GM19193 (cell line): ENCODE results near the gene MFAP5.

ENCODE experiments used
- POLR2A ChIP-seq: IDR thresholded peaks from 4 replicates; pipeline ENCODE4 v1.6.1; 2011; ENCODE audit not compliant: insufficient read depth, insufficient read length; ENCODE audit errors: extremely low read depth

MFAP5 gene

DNA sequence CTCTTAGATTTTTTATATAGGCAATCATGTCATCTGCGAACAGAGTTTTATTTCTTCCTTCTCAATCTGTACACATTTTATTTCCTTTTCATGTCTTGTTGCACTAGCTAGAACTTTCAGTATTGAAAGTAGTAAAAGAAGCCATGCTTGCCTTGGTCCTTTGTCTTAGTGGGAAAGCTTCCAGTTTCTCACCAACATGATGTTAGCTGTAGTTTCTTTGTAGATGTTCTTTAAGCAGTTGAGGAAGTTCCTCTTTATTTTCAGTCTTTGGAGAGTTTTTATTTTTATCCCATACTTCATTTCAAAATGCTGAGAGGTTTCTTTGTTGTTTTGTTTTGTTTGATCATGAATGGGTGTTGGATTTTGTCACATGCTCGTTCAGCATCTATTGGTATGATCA, 22.4 kb upstream of the MFAP5 start:
- no peak for TF ChIP-seq POLR2A

DNA sequence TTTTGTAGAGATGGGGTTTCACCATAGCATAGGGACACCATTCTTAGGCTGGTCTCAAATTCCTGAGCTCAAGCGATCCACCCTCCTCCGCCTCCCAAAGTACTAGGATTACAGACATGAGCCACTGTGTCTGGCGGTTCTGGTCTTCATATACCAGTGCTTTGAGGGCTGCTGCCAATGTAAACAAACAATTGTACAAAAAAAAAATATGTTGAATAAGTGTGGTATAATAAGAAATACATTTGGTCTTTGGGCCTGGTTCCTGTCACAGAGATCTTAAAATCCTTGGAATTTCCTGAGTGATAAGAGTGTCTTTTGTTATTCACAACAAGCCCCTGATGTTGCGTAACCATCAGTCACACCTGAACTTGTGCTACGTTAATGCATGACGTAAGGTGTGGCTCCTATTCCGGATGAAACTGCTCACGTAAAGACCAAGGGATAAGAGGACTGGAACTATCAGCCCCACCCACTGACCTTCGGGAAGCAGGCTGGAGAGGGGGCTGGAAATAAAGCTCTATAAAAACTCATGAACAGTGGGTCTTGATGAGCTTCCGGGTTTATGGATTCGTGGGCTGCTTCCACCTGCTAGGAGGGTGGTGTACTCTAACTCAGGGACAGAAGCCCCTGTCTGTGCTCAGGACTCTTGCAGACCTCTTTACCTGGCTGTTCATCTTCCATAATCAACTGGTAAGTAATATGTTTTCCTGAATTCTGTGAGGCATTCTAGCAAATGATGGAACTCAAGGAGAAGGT, 18.7 kb upstream of the MFAP5 start:
- no peak for TF ChIP-seq POLR2A

- TF ChIP-seq POLR2A, result no peak
Observed at GRCh38 chr12:8680533-8680932, 17.9 kb upstream of the MFAP5 start.

DNA sequence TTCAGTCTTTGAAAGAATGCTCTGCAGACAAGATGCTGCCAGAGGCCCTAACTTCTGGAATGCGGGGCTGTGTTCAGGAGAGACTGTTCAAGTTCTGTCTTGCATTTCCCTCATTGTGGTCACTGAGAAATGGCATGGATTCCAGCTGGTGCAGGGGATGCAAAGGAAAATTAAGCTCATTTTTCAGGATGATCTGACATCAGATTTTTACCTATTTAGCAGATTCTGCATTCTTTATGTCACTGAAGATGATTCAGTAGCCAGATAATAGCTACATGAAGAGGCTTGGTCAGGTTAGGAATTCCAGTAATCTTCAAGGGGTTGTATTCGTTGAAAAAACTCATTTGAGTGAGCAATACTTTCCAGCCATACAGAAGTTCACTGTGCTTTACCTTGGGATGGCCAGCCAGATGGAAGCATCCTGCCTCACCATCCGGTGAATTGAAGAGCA, 16.1 kb upstream of the MFAP5 start:
- TF ChIP-seq POLR2A, result no peak

GRCh38 chr12:8677362-8677761, 14.7 kb upstream of the MFAP5 start:
- TF ChIP-seq POLR2A, result no peak

- no peak for TF ChIP-seq POLR2A
Observed at GRCh38 chr12:8676651-8677050, 14.0 kb upstream of the MFAP5 start.

DNA sequence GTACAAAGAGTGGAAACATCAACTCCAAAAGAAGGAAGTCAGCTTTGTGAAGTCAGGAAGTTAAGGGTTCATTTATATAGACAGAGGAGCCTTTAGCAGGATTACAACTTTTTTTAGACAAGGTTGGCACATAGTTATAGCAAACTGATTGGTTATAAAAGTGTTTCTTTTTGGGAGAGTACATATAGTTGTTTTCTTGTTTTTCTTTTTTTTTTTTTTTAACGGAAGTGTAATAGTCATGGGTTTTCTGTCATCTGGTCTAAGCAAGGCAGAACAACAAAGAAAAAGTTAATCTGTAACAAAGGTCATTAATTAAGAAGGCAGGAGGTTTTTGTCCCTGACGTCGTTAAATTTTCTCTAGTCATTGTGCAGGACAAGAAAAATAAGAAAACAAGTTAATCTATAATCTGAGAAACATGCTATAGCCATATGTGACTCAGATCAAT, 13.0 kb upstream of the MFAP5 start:
- no peak for TF ChIP-seq POLR2A

DNA sequence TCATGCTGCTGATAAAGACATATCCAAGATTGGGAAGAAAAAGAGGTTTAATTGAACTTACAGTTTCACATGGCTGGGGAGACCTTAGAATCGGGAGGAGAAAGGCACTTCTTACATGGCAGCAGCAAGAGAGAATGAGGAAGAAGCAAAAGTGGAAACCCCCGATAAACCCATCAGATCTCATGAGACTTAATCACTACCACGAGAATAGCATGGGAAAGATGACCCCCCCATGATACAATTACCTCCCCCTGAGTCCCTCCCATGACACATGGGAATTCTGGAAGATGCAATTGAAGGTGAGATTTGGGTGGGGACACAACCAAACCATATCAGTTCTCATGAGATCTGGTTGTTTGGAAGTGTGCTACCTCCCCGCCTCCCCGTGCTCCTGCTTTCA, 9.8 kb upstream of the MFAP5 start:
- TF ChIP-seq POLR2A, result no peak

DNA sequence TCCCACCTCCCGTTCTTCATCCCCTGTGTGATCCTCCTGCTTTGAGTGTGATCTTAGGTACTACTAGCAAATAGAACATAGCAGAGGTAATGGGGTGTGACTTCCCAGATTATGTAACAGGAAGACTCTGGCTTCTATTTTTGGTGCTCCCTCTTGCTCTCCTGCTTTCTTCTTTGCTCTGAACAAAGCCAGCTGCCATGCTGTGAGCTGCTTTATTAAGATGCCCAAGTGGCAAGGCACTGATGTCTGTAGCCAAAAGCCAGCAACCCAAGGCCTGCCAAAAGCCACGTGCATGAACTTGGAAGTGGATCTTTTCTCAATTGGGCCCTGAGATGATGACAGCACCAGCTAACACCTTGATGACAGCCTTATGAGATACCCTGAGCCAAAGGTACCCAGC, 5.8 kb upstream of the MFAP5 start:
- TF ChIP-seq POLR2A, result no peak

- no peak for TF ChIP-seq POLR2A
Observed at GRCh38 chr12:8667270-8667669, 4.6 kb upstream of the MFAP5 start.

- no peak for TF ChIP-seq POLR2A
Observed at GRCh38 chr12:8665759-8666158, 3.1 kb upstream of the MFAP5 start.

DNA sequence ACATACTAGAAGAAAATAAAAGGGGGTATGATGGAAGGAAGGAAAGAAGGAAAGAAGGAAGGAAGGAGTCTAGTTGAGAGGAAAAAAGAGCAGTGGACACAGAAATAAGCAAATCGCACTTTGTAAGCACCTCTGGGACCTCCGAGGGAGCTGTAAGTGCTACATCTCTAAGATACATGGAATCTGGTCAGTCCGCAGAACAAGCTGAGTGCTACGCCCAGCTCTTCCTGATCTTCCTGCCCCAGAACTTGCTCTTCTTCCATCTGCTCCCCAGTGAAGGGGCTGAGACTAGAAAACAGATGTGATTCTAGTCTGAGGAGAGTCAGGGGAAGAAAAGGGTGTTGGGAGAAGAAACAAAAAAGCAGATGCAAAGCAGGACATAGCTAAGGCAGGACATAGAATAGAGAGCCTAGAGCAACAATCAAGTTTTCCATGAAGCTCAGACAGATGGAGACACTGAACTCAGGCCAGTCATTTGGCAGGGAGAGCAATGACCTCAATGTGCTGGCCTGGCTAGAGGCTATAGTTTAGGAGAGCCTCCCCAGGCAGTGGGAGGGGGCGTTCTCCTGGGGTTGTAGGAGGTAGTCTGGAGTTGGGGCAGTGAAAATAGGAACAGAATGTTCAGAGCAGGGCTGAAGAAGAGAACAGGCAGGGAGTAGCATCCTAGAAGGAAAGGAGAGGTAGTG, 1.7 kb upstream of the MFAP5 start:
- TF ChIP-seq POLR2A, result no peak

GRCh38 chr12:8661751-8662150, 875 bp downstream of the MFAP5 start:
- no peak for TF ChIP-seq POLR2A

DNA sequence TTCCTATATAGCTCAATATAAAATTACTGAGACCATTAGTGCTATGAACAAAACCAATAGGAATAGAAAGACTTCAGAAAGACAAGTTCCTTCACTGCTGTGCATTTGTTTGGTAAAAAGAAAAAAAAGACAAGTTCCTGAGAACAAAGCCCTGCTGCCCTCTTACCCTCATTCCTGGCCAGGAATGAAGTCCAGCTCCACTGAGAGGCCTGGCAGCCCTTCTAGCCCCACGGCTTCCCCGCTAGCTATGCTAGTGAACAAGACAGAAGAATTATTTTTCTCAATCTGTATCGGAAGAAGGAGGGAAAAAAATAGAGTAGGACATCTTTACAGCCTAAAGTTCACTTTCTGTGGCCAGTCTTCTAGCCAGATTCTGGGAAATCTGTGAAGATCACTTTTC, 1.6 kb downstream of the MFAP5 start:
- no peak for TF ChIP-seq POLR2A

GRCh38 chr12:8658346-8658745, 4.3 kb downstream of the MFAP5 start:
- no peak for TF ChIP-seq POLR2A

DNA sequence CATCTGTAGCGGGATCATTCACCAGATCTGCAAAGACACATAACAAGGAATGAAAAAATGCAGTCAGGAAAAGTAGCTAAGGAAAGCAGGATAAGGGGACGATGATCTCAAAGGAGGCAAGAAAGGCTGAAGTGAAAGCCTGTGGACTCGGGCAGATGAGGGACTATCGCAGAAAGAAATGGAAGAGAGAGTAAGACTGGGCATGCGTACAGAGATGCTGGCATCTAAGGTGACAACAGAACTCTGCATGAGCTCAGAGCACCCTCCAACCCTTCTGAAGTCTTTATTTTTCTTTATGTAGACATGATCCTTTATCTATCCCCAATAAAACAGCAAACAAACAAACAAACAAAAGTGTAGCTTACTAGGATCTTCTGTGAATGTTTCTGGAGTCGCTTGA, 7.2 kb downstream of the MFAP5 start:
- no peak for TF ChIP-seq POLR2A
